Measurements from ENCODE around the gene PLD5. TPM values are rescaled to one million over a fixed set of nuclear protein-coding genes. Genes with fewer than 3 reads are reported as not detected.
"Not testable (repeated sequence)": the region's sequence is repeated elsewhere in the genome, so short reads cannot be mapped to it uniquely, and the experiment has no call there.

PLD5 gene
- total and polyA plus RNA-seq, 4 donors: 4.6 to 11.5 (median 9.4) TPM

- H3K9me3 ChIP-seq (ENCODE audit: control insufficient read depth, insufficient read depth, low read length); H3K27me3 ChIP-seq (ENCODE audit: control insufficient read depth, insufficient read depth, low read length); H3K36me3 ChIP-seq (ENCODE audit: control insufficient read depth, insufficient read depth, low read length); H3K4me1 ChIP-seq (ENCODE audit: control insufficient read depth, insufficient read depth, low read length); H3K27ac ChIP-seq (ENCODE audit: low read depth, low read length); H3K4me3 ChIP-seq (ENCODE audit: low read depth, low read length); DNase-seq (ENCODE audit: low read depth in 4 of 6, low spot score in 6 of 6): not testable (repeated sequence)
- 64% methylated on average over 1 of the region's 3 CpGs for WGBS (ENCODE audit: insufficient coverage)
Observed at GRCh38 chr1:242214455-242214854, 310.0 kb downstream of the PLD5 start.

GRCh38 chr1:242212961-242213360, 311.5 kb downstream of the PLD5 start:
- not testable (repeated sequence) for DNase-seq (ENCODE audit: low read depth in 4 of 6, low spot score in 6 of 6); H3K4me3 ChIP-seq (ENCODE audit: low read depth, low read length); H3K27ac ChIP-seq (ENCODE audit: low read depth, low read length); H3K36me3 ChIP-seq (ENCODE audit: control insufficient read depth, insufficient read depth, low read length); H3K27me3 ChIP-seq (ENCODE audit: control insufficient read depth, insufficient read depth, low read length); H3K9me3 ChIP-seq (ENCODE audit: control insufficient read depth, insufficient read depth, low read length); H3K4me1 ChIP-seq (ENCODE audit: control insufficient read depth, insufficient read depth, low read length)
- no CpG with 5 or more reads among the region's 4 CpGs for WGBS (ENCODE audit: insufficient coverage)

DNA sequence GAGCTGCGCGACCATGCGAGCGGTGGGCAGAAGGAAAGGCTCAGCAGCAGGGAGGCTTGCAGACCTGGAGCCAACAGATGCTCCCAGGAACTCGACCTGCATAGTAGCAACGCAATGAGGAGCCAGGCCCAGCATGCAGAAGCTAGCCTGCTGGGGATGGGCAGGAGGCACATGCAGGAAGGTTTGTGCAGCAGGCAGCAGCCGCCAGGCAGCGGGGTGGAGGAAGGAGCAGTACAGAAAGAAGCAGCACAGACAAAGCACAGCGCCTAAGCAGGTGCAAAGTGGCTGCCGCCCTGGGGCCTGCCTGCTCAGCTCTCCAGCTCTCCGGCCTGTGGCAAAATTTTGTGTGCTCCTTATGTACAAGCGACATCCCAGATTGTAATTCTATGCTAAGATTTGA, 312.1 kb downstream of the PLD5 start:
- Histone ChIP-seq H3K4me1 (ENCODE audit: control insufficient read depth, insufficient read depth, low read length) (peaks cover 4% of the 10 kb centered on the region), H3K36me3 (ENCODE audit: control insufficient read depth, insufficient read depth, low read length) (no peaks in the 10 kb centered on the region), H3K4me3 (ENCODE audit: low read depth, low read length) (no peak overlapping the region), H3K27ac (ENCODE audit: low read depth, low read length) (no peak overlapping the region), H3K27me3 (ENCODE audit: control insufficient read depth, insufficient read depth, low read length) (no peaks in the 10 kb centered on the region), H3K9me3 (ENCODE audit: control insufficient read depth, insufficient read depth, low read length) (peaks cover 6% of the 10 kb centered on the region)
- DNase-seq (ENCODE audit: low read depth in 4 of 6, low spot score in 6 of 6): no peak
- 59% methylated on average over 11 of the region's 12 CpGs for WGBS (ENCODE audit: insufficient coverage)

DNA sequence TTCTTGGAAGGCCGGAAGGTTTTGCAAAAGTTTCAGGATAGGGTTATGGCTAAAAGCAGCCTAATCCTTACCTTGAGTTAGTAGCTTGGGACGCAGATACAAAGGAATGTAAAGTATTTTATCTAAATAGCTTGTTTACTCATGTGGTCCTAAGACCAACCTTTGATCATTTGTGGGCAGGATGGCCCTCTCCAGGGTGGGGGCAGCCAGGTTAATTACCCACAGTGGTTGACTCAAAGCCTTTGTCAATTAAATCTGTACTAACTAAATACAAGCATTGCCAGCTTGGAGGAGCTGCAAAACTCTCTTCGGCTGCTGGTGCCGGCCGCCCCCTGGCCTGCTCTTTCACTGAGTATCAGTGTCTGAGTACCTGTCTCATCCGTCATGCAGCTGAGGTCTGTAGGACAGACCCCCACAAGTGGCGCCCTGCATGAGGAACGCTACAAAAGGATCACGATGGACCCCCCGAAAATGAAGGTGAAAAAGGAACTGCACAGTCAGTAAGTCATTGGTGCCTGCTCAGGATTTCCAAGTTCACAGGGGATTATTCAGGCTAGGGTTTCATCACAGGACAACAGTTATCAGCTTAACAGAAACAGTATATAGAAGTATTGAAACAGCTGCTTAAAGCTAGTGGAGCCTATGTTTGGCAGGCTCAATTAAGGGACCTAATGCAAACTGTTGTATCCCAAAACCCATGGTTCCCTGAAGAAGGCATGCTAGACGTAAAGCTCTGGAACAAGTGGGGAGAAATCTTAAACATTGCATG, 313.1 kb downstream of the PLD5 start:
- Histone ChIP-seq H3K9me3 (ENCODE audit: control insufficient read depth, insufficient read depth, low read length) (no peaks in the 10 kb centered on the region), H3K4me3 (ENCODE audit: low read depth, low read length) (no peak overlapping the region), H3K27me3 (ENCODE audit: control insufficient read depth, insufficient read depth, low read length) (no peaks in the 10 kb centered on the region), H3K27ac (ENCODE audit: low read depth, low read length) (no peak overlapping the region), H3K4me1 (ENCODE audit: control insufficient read depth, insufficient read depth, low read length) (peaks cover 4% of the 10 kb centered on the region), H3K36me3 (ENCODE audit: control insufficient read depth, insufficient read depth, low read length) (no peaks in the 10 kb centered on the region)
- DNase-seq (ENCODE audit: low read depth in 4 of 6, low spot score in 6 of 6): no peak
- 90% methylated on average over 7 of the region's 11 CpGs for WGBS (ENCODE audit: insufficient coverage)

GRCh38 chr1:242210316-242210715, 314.2 kb downstream of the PLD5 start:
- not testable (repeated sequence) for H3K27me3 ChIP-seq (ENCODE audit: control insufficient read depth, insufficient read depth, low read length); H3K36me3 ChIP-seq (ENCODE audit: control insufficient read depth, insufficient read depth, low read length); H3K4me1 ChIP-seq (ENCODE audit: control insufficient read depth, insufficient read depth, low read length); H3K27ac ChIP-seq (ENCODE audit: low read depth, low read length); DNase-seq (ENCODE audit: low read depth in 4 of 6, low spot score in 6 of 6); H3K4me3 ChIP-seq (ENCODE audit: low read depth, low read length); H3K9me3 ChIP-seq (ENCODE audit: control insufficient read depth, insufficient read depth, low read length)
- WGBS (ENCODE audit: insufficient coverage): 94% methylated on average over 7 of the region's 7 CpGs

DNA sequence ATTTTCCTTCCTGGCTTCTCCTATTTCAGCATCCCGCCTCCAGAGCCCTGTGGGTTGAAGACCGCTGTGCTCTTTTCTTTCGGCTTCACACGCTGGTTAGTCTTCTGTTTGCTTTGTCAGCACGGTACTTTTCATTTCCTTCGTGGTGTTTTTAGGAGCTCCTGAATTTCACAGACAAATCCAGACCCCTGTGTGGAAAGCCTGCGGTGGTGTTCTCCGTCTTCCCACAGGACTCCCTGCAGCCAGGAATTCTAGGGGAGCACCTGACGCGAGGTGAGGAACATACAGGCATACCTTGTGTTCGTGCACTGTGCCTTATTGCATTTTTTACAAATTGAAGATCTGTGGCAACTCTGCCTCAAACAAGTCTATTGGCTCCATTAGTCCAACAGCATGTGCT, 315.4 kb downstream of the PLD5 start:
- no peak overlapping the region for H3K4me3 ChIP-seq (ENCODE audit: low read depth, low read length)
- WGBS (ENCODE audit: insufficient coverage): 51% methylated on average over 11 of the region's 11 CpGs
- H3K4me1 ChIP-seq (ENCODE audit: control insufficient read depth, insufficient read depth, low read length): peaks cover 9% of the 10 kb centered on the region
- H3K27me3 ChIP-seq (ENCODE audit: control insufficient read depth, insufficient read depth, low read length): no peaks in the 10 kb centered on the region
- H3K9me3 ChIP-seq (ENCODE audit: control insufficient read depth, insufficient read depth, low read length): no peaks in the 10 kb centered on the region
- no peak overlapping the region for H3K27ac ChIP-seq (ENCODE audit: low read depth, low read length)
- no peaks in the 10 kb centered on the region for H3K36me3 ChIP-seq (ENCODE audit: control insufficient read depth, insufficient read depth, low read length)
- DNase-seq (ENCODE audit: low read depth in 4 of 6, low spot score in 6 of 6): peak in 1 of 6 donors; percentile 32

DNA sequence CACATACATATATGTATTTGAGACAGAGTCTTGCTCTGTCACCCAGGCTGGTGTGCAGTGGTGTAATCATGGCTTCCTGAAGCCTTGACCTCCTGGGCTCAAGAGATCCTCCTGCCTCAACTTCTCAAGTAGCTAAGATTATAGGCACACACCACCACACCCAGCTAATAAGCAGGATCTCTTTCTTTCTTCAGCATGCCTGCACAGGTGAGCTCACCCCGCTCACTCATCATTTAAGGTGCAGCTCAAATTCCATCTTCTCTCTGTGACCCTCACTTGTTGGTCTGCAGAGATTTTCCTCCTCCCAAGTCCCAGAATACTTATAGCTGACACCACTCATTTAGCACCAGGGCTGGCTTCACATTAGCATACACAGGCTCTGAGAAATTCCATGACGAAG, 316.5 kb downstream of the PLD5 start:
- peaks cover 9% of the 10 kb centered on the region for H3K4me1 ChIP-seq (ENCODE audit: control insufficient read depth, insufficient read depth, low read length)
- 100% methylated on average over 1 of the region's 2 CpGs for WGBS (ENCODE audit: insufficient coverage)
- no peak overlapping the region for H3K4me3 ChIP-seq (ENCODE audit: low read depth, low read length)
- no peak for DNase-seq (ENCODE audit: low read depth in 4 of 6, low spot score in 6 of 6)
- H3K9me3 ChIP-seq (ENCODE audit: control insufficient read depth, insufficient read depth, low read length): no peaks in the 10 kb centered on the region
- no peak overlapping the region for H3K27ac ChIP-seq (ENCODE audit: low read depth, low read length)
- H3K27me3 ChIP-seq (ENCODE audit: control insufficient read depth, insufficient read depth, low read length): no peaks in the 10 kb centered on the region
- H3K36me3 ChIP-seq (ENCODE audit: control insufficient read depth, insufficient read depth, low read length): no peaks in the 10 kb centered on the region

DNA sequence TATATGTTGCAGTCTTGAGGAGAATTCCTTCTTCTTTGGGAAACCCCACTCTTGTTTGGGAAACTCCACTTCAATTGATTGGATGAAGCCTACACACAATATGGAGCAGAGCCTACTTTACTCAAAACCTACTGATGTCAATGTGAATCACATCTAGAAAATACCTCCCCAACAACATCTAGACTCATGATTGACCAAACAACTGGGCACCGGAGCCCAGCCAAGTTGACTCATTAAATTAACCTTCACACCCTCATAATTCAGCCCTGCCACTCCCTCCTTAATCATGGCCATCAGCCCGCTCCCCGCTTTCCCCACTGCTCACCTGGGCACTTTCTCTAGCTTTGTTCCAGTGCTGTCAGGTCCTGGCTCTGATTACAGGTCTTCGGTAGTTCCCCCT, 317.5 kb downstream of the PLD5 start:
- no peaks in the 10 kb centered on the region for H3K27me3 ChIP-seq (ENCODE audit: control insufficient read depth, insufficient read depth, low read length)
- WGBS (ENCODE audit: insufficient coverage): 98% methylated on average over 4 of the region's 4 CpGs
- no peak for DNase-seq (ENCODE audit: low read depth in 4 of 6, low spot score in 6 of 6)
- no peak overlapping the region for H3K4me3 ChIP-seq (ENCODE audit: low read depth, low read length)
- peaks cover 5% of the 10 kb centered on the region for H3K4me1 ChIP-seq (ENCODE audit: control insufficient read depth, insufficient read depth, low read length)
- no peaks in the 10 kb centered on the region for H3K9me3 ChIP-seq (ENCODE audit: control insufficient read depth, insufficient read depth, low read length)
- no peaks in the 10 kb centered on the region for H3K36me3 ChIP-seq (ENCODE audit: control insufficient read depth, insufficient read depth, low read length)
- no peak overlapping the region for H3K27ac ChIP-seq (ENCODE audit: low read depth, low read length)

DNA sequence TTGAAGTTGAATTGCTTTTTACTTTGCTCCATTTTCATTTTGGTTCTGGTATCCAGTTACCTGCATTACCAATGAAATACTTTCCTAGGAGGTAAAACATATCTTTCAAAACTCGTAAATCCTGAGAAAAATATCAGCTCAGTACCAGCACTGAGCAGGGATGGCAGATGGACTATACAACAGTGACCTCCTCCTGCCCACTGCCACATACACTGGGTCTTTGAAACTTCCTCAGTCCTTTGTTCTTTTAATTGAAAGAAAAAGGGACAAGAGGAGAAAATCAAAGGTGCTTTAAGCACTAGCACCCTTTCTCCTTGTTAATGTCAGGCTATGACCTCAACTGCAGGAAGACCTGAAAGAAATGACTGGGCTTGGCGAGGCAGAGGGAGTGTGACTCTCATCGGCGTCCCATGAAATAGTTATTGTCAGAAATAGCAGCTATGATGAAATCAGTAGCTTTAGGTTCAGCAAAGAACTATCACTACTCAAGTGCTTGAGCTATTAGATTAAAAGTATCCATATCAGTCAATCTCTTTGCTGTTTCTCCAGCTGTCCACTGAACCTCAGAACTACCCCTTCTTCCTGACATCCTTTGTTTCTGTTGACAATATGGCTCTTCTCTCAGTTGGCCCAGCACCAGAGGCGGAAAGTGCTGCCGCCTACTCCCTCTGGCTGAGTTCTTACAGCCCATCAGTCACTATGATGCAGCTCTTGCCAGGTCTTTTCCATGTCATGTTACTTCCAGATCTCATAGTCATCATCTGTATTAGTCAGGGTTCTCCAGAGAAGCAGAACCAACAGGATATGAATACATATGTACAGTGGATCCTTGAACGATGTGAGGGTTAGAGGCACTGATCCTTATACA, 318.6 kb downstream of the PLD5 start:
- Histone ChIP-seq H3K36me3 (ENCODE audit: control insufficient read depth, insufficient read depth, low read length) (no peaks in the 10 kb centered on the region), H3K27me3 (ENCODE audit: control insufficient read depth, insufficient read depth, low read length) (no peaks in the 10 kb centered on the region), H3K4me3 (ENCODE audit: low read depth, low read length) (no peak overlapping the region), H3K27ac (ENCODE audit: low read depth, low read length) (no peak overlapping the region), H3K9me3 (ENCODE audit: control insufficient read depth, insufficient read depth, low read length) (no peaks in the 10 kb centered on the region), H3K4me1 (ENCODE audit: control insufficient read depth, insufficient read depth, low read length) (peaks cover 5% of the 10 kb centered on the region)
- WGBS (ENCODE audit: insufficient coverage): 44% methylated on average over 2 of the region's 7 CpGs
- peak in 1 of 6 donors; percentile 35 for DNase-seq (ENCODE audit: low read depth in 4 of 6, low spot score in 6 of 6)

DNA sequence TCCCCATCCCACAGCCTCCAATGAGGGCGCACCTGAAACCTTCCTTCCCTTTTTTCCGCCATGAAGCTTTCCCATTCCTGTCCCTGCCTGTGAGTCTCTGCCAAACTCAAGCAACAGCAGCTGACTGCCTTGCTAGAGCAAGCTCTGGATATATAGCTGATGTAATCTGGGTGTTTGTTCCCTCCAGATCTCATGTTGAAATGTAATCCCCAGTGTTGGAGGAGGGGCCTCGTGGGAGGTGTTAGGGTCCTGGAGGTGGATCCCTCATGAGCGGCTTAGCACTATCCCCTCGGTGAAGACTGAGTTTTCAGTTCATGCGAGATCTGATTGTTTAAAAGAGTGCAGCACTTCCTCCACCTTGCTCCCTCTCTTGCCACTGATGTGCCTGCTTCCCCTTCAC, 321.2 kb downstream of the PLD5 start:
- H3K4me1 ChIP-seq (ENCODE audit: control insufficient read depth, insufficient read depth, low read length): peaks cover 5% of the 10 kb centered on the region
- no peak for DNase-seq (ENCODE audit: low read depth in 4 of 6, low spot score in 6 of 6)
- no peaks in the 10 kb centered on the region for H3K9me3 ChIP-seq (ENCODE audit: control insufficient read depth, insufficient read depth, low read length)
- H3K27ac ChIP-seq (ENCODE audit: low read depth, low read length): no peak overlapping the region
- no peaks in the 10 kb centered on the region for H3K27me3 ChIP-seq (ENCODE audit: control insufficient read depth, insufficient read depth, low read length)
- no peaks in the 10 kb centered on the region for H3K36me3 ChIP-seq (ENCODE audit: control insufficient read depth, insufficient read depth, low read length)
- 89% methylated on average over 4 of the region's 6 CpGs for WGBS (ENCODE audit: insufficient coverage)
- H3K4me3 ChIP-seq (ENCODE audit: low read depth, low read length): no peak overlapping the region
